Stimulated activated CD4-positive, alpha-beta T cell treated with anti-CD3 and anti-CD28 coated beads, Interleukin-4, amount 100 ng/mL, for 48 hours (primary cell): ENCODE measurements around the gene METTL2B.
"Not testable (repeated sequence)": the region's sequence is repeated elsewhere in the genome, so short reads cannot be mapped to it uniquely, and the experiment has no call there.

Experiments used
- DNase-seq, 2 donors: peaks; one replicate each; pipeline ENCODE4 v3.0.0-alpha.2; 2020; ENCODE audit warnings: low read depth in 2 of 2

Gene METTL2B

GRCh38 chr7:128523932-128524524, 47.5 kb downstream of the METTL2B start:
- not testable (repeated sequence) for DNase-seq

- not testable (repeated sequence) for DNase-seq
Measured at GRCh38 chr7:128525584-128525983, 49.0 kb downstream of the METTL2B start.

GRCh38 chr7:128526062-128526466, 49.5 kb downstream of the METTL2B start:
- not testable (repeated sequence) for DNase-seq

- DNase-seq, result not testable (repeated sequence)
Measured at GRCh38 chr7:128529191-128529590, 52.6 kb downstream of the METTL2B start.

GRCh38 chr7:128530121-128530854, 53.7 kb downstream of the METTL2B start:
- DNase-seq, result peak in 1 of 2 donors; percentile 28

GRCh38 chr7:128530855-128531104, 54.2 kb downstream of the METTL2B start:
- peak in 1 of 2 donors; percentile 26 for DNase-seq

- peak; percentile 63 to 67 for DNase-seq
Measured at GRCh38 chr7:128531105-128531954, 54.8 kb downstream of the METTL2B start.

GRCh38 chr7:128531955-128532478, 55.5 kb downstream of the METTL2B start:
- DNase-seq, result peak in 1 of 2 donors; percentile 14

GRCh38 chr7:128532956-128533355, 56.4 kb downstream of the METTL2B start:
- DNase-seq, result not testable (repeated sequence)

- not testable (repeated sequence) for DNase-seq
Measured at GRCh38 chr7:128537410-128537809, 60.9 kb downstream of the METTL2B start.

- not testable (repeated sequence) for DNase-seq
Measured at GRCh38 chr7:128542530-128542929, 66.0 kb downstream of the METTL2B start.

- DNase-seq, result not testable (repeated sequence)
Measured at GRCh38 chr7:128543300-128543699, 66.8 kb downstream of the METTL2B start.

- not testable (repeated sequence) for DNase-seq
Measured at GRCh38 chr7:128546319-128546851, 69.8 kb downstream of the METTL2B start.

- no peak for DNase-seq
Measured at GRCh38 chr7:128550920-128551319, 74.4 kb downstream of the METTL2B start.

- DNase-seq, result not testable (repeated sequence)
Measured at GRCh38 chr7:128554394-128554793, 77.8 kb downstream of the METTL2B start.
